ENCODE data around the gene MRO. TPM values are rescaled to one million over a fixed set of nuclear protein-coding genes. Genes with fewer than 3 reads are reported as not detected.

MRO gene
- total and polyA plus RNA-seq, 12 donors = 0.22 to 4.3 (median 1.6) TPM

- intact Hi-C loops (cut with DNase I) = loop anchor here in 2 of 10 donors (2.0 to 10.0 kb wide), 4 partner anchors 36 to 229 kb away; partner anchors contain the start of gene ELAC1 (in 1 of the 2)
- 81 to 90% methylated on average over 5 of the region's 5 CpGs for WGBS, 2 donors
- Histone ChIP-seq H3K27me3 (no peaks in the 10 kb centered on the region), H3K4me1 (peaks cover 0 to 6% (median 0%) of the 10 kb centered on the region in 9 donors), H3K36me3 (no peaks in the 10 kb centered on the region), H3K27ac (no peak overlapping the region), H3K4me3 (no peak overlapping the region), H3K9me3 (no peaks in the 10 kb centered on the region)
- ATAC-seq = no peak
- TF ChIP-seq CTCF (IDR thresholded peaks at IDR 0.05) = no peak
- no peak for DNase-seq
These were observed 6.2 kb upstream of the MRO start for GRCh38 chr18:50826027-50826426.

GRCh38 chr18:50825621-50826020, 5.8 kb upstream of the MRO start:
- intact Hi-C loops (cut with DNase I) = loop anchor here in 2 of 10 donors (2.0 to 10.0 kb wide), 4 partner anchors 37 to 229 kb away; partner anchors contain the start of gene ELAC1 (in 1 of the 2)
- TF ChIP-seq CTCF (IDR thresholded peaks at IDR 0.05) = no peak
- no peak for DNase-seq

GRCh38 chr18:50822756-50823155, 2.9 kb upstream of the MRO start:
- Histone ChIP-seq H3K27ac (no peak overlapping the region), H3K4me3 (no peak overlapping the region), H3K27me3 (no peaks in the 10 kb centered on the region), H3K4me1 (peaks cover 0 to 24% (median 15%) of the 10 kb centered on the region in 9 donors), H3K9me3 (no peaks in the 10 kb centered on the region), H3K36me3 (no peaks in the 10 kb centered on the region)
- no peak for ATAC-seq
- intact Hi-C loops (cut with DNase I) = loop anchor here in 7 of 10 donors (5.0 to 10.0 kb wide), 4 partner anchors 45 to 232 kb away; partner anchors contain the start of genes ELAC1 (in 1 of the 7) and ME2 (in 1 of the 7)
- WGBS, 2 donors = 85 to 91% methylated on average over 10 of the region's 10 CpGs
- DNase-seq = no peak
- TF ChIP-seq CTCF (IDR thresholded peaks at IDR 0.05) = no peak

More at GRCh38 chr18:50825621-50826020, 5.8 kb upstream of the MRO start:
- no peak overlapping the region for H3K4me3 ChIP-seq
- no peaks in the 10 kb centered on the region for H3K27me3 ChIP-seq
- no peak overlapping the region for H3K27ac ChIP-seq
- WGBS, 2 donors = 85 to 87% methylated on average over 2 of the region's 2 CpGs
- no peak for ATAC-seq
- H3K9me3 ChIP-seq = no peaks in the 10 kb centered on the region
- H3K36me3 ChIP-seq = no peaks in the 10 kb centered on the region
- H3K4me1 ChIP-seq = peaks cover 0 to 8% (median 2%) of the 10 kb centered on the region in 9 donors

- WGBS, 2 donors = 69 to 79% methylated on average over 5 of the region's 5 CpGs
These were observed 1.2 kb upstream of the MRO start for GRCh38 chr18:50820901-50821520.

More at GRCh38 chr18:50820901-50821520, 1.2 kb upstream of the MRO start:
- no peak for TF ChIP-seq CTCF (IDR thresholded peaks at IDR 0.05)
- Histone ChIP-seq H3K27me3 (no peaks in the 10 kb centered on the region), H3K27ac (peak overlapping the region in 7 of 10 donors; percentile 1 to 74 (median 20)), H3K36me3 (no peaks in the 10 kb centered on the region), H3K9me3 (no peaks in the 10 kb centered on the region), H3K4me1 (peaks cover 0 to 24% (median 15%) of the 10 kb centered on the region in 9 donors), H3K4me3 (no peak overlapping the region)
- intact Hi-C loops (cut with DNase I) = loop anchor here in 8 of 10 donors (1.0 to 10.0 kb wide), 8 partner anchors 45 to 234 kb away; partner anchors contain the start of genes ELAC1 (in 1 of the 8) and ME2 (in 1 of the 8)
- ATAC-seq (no peak), DNase-seq (no peak)

Measured in heart right ventricle (tissue), 16 donors.